Activated naive CD4-positive, alpha-beta T cell treated with anti-CD3 and anti-CD28 coated beads, Interleukin-2, amount 50 U/mL, for 24 hours (primary cell): Measurements from ENCODE around the gene VSNL1.

Experiments used
- H3K27ac Mint-ChIP-seq: one replicate; pipeline ENCODE4 v1.8.0; 2021; ENCODE audit warnings: mild to moderate bottlenecking, mixed read lengths
- H3K27me3 Mint-ChIP-seq: one replicate; pipeline ENCODE4 v1.8.0; 2021; ENCODE audit warnings: mixed read lengths
- H3K36me3 Mint-ChIP-seq: one replicate; pipeline ENCODE4 v1.8.0; 2021; ENCODE audit warnings: mixed read lengths
- H3K4me1 Mint-ChIP-seq: one replicate; pipeline ENCODE4 v1.8.0; 2021; ENCODE audit warnings: mixed read lengths
- H3K4me3 Mint-ChIP-seq: one replicate; pipeline ENCODE4 v1.8.0; 2021; ENCODE audit warnings: mild to moderate bottlenecking, mixed read lengths
- H3K9me3 Mint-ChIP-seq: one replicate; pipeline ENCODE4 v1.8.0; 2021; ENCODE audit warnings: mixed read lengths

The VSNL1 gene

GRCh38 chr2:17588031-17588430 is 47.5 kb downstream of the VSNL1 start:
- Mint-ChIP-seq H3K36me3 (no peaks in the 10 kb centered on the region), H3K4me1 (no peaks in the 10 kb centered on the region), H3K9me3 (no peaks in the 10 kb centered on the region), H3K27ac (no peak overlapping the region), H3K4me3 (no peak overlapping the region), H3K27me3 (peaks cover 3% of the 10 kb centered on the region)

- Mint-ChIP-seq H3K9me3 (no peaks in the 10 kb centered on the region), H3K27me3 (peaks cover 3% of the 10 kb centered on the region), H3K27ac (no peak overlapping the region), H3K36me3 (no peaks in the 10 kb centered on the region), H3K4me1 (no peaks in the 10 kb centered on the region), H3K4me3 (no peak overlapping the region)
Observed at GRCh38 chr2:17589406-17590035, 49.0 kb downstream of the VSNL1 start.

- Mint-ChIP-seq H3K27me3 (peaks cover 3% of the 10 kb centered on the region), H3K4me3 (no peak overlapping the region), H3K4me1 (no peaks in the 10 kb centered on the region), H3K36me3 (no peaks in the 10 kb centered on the region), H3K9me3 (no peaks in the 10 kb centered on the region), H3K27ac (no peak overlapping the region)
Observed at GRCh38 chr2:17590342-17590911, 49.9 kb downstream of the VSNL1 start.

DNA sequence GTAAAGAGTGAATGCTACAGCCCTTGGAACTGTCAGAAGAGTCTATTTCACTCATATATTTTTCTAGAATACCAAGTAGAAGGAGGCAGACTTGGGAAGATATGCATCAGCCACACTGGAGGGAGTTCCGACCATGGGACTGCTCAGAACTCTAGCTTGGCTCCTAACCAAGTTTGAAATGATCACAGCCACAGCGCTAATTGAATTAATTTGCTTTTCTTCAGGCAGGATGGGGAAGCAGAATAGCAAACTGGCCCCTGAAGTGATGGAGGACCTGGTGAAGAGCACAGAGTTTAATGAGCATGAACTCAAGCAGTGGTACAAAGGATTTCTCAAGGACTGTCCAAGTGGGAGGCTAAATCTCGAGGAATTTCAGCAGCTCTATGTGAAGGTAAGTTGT is 51.4 kb downstream of the VSNL1 start:
- Mint-ChIP-seq H3K27me3 (peaks cover 3% of the 10 kb centered on the region), H3K4me3 (no peak overlapping the region), H3K27ac (no peak overlapping the region), H3K4me1 (no peaks in the 10 kb centered on the region), H3K9me3 (no peaks in the 10 kb centered on the region), H3K36me3 (no peaks in the 10 kb centered on the region)

DNA sequence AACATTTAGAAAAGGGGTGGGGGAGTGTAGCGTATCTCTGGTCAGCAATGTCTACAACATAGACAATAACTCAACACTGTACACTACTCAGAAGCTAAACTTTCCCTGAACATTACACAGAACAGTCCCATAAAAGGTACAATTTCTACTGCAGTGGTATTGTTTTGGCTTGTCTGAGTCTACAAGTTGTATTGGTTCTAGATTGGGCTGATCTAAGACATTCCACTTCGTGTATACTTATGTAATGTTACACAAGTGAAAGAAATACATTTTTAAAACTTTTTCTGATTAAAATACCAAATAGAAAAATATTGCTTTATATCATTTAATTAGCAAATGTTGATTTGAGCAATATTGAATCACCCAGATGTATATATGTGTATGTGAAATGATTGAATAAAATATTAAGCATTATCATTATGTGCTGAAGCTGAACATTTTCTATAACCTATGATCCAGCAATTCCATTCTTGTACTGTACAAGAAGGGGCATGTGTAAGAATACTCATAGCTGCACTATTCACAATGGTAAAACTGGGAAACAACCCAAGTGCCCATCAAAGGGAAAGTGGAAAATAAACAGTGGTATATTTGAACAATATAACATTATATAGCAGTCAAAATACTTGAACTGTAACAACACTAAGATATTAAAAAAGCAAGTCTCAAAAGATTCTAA is 52.4 kb downstream of the VSNL1 start:
- H3K4me3 Mint-ChIP-seq = no peak overlapping the region
- H3K27me3 Mint-ChIP-seq = peaks cover 3% of the 10 kb centered on the region
- H3K36me3 Mint-ChIP-seq = no peaks in the 10 kb centered on the region
- no peaks in the 10 kb centered on the region for H3K9me3 Mint-ChIP-seq
- H3K27ac Mint-ChIP-seq = no peak overlapping the region
- H3K4me1 Mint-ChIP-seq = no peaks in the 10 kb centered on the region

- Mint-ChIP-seq H3K4me1 (no peaks in the 10 kb centered on the region), H3K27me3 (peaks cover 3% of the 10 kb centered on the region), H3K9me3 (no peaks in the 10 kb centered on the region), H3K4me3 (no peak overlapping the region), H3K36me3 (no peaks in the 10 kb centered on the region), H3K27ac (no peak overlapping the region)
Observed at GRCh38 chr2:17593445-17593840, 52.9 kb downstream of the VSNL1 start.

DNA sequence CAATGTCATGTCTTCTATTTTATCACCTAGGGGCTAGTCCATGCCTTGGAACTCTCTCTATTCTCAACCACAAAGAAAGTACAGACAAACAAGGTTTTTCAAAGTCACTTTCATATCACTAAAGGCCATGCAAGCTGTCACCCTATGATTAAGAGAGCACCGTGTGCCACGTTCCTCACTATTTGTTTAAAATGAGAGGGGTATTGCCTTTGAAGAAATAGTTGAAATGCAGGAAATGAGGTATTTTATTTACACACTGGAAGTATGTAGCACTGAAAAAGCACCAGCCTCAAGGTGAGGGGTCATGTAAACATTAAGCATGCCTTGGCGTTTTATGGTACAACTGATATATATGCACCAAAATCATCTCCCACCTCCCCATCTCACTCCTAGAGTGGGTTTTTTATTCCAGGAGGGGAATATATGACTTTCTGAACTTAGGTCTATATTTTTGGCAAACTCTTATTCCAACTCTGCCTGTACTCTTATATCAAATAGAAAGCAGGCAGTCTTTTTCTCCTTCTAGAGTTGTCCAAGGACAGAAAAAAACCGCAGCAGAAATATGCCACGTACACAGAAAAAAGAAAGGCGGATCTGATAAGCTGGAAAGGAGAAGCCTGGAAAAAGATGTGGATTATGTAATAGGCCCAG is 53.5 kb downstream of the VSNL1 start:
- H3K4me1 Mint-ChIP-seq = no peaks in the 10 kb centered on the region
- H3K36me3 Mint-ChIP-seq = no peaks in the 10 kb centered on the region
- no peaks in the 10 kb centered on the region for H3K9me3 Mint-ChIP-seq
- H3K27me3 Mint-ChIP-seq = peaks cover 3% of the 10 kb centered on the region
- no peak overlapping the region for H3K27ac Mint-ChIP-seq
- no peak overlapping the region for H3K4me3 Mint-ChIP-seq

GRCh38 chr2:17594533-17595401 is 54.3 kb downstream of the VSNL1 start:
- no peaks in the 10 kb centered on the region for H3K36me3 Mint-ChIP-seq
- no peak overlapping the region for H3K27ac Mint-ChIP-seq

DNA sequence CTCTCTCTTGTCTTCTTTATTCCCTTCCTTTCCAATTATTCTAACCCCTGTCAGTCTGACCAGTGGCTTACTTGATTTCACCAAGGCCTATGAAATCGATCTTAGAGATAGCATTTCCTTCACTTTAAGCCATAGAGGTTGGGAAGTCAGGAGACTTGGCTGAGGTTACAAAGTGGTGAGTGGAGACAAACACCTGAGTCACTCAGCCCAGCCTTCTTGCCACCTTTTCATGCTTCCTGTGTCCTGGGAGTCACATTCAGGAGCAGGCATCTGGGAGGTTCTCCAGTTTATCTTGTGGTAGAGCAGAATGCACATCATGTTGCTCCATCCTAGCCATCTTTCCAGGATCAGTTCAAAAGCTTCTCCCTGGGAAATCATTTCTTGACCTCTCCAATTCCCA is 59.1 kb downstream of the VSNL1 start:
- Mint-ChIP-seq H3K9me3 (no peaks in the 10 kb centered on the region), H3K4me3 (no peak overlapping the region), H3K27ac (no peak overlapping the region), H3K4me1 (no peaks in the 10 kb centered on the region), H3K36me3 (no peaks in the 10 kb centered on the region), H3K27me3 (peaks cover 4% of the 10 kb centered on the region)

More at GRCh38 chr2:17594533-17595401, 54.3 kb downstream of the VSNL1 start:
- no peaks in the 10 kb centered on the region for H3K9me3 Mint-ChIP-seq
- H3K4me3 Mint-ChIP-seq = no peak overlapping the region
- peaks cover 2% of the 10 kb centered on the region for H3K27me3 Mint-ChIP-seq
- no peaks in the 10 kb centered on the region for H3K4me1 Mint-ChIP-seq

DNA sequence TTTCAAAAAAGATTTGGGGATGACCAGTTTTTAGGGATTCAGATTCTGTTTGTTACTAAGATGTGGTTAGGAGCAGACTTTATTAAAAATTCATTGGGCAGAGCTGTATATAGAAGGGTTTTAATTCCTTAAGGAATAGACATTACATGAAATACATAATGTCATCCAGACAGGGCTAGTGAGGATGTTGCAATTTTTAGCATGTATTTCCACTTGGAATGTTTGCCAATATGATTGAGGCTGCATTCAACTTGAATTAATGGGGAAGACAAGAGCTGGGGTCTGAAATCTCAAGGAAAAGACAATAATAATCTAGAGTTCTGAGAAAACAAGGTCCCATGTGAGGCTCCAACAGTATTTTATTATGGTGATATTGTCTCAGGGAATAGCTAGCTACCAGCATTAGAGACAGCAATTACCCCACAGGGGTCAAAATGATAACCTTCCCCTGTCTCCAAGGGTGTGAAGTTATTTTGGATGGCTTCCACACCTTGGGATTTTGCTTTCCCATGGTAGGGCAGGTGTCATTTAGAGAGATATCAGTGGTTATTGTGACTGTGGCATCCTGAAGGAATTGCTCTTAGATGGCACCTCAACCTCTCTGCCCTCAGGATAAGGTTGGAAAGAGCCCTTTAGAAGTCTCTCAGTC is 60.2 kb downstream of the VSNL1 start:
- Mint-ChIP-seq H3K36me3 (no peaks in the 10 kb centered on the region), H3K4me1 (no peaks in the 10 kb centered on the region), H3K4me3 (no peak overlapping the region), H3K27me3 (peaks cover 4% of the 10 kb centered on the region), H3K9me3 (no peaks in the 10 kb centered on the region), H3K27ac (no peak overlapping the region)

DNA sequence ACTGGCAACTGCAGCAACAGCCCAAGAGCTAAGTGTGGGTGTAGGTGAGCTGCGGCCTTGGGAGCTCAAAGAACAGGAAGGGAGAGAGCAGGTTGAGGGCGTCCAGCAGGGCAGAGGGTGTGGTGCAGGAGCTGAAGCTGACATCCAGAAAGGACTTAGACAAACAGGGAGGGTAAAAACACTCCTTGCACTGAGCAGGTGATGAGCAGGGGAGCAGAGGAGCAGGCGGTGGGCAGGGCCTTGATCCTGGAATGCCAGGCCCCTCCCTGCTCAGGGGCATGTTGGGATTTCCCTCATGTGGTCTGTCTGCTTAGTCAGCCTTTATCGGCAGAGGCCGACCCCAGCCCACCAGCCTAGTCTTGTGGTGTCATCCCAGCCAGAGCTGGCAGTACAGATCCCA is 63.6 kb downstream of the VSNL1 start:
- Mint-ChIP-seq H3K27me3 (peaks cover 4% of the 10 kb centered on the region), H3K27ac (no peak overlapping the region), H3K4me3 (no peak overlapping the region), H3K36me3 (no peaks in the 10 kb centered on the region), H3K9me3 (no peaks in the 10 kb centered on the region), H3K4me1 (no peaks in the 10 kb centered on the region)

DNA sequence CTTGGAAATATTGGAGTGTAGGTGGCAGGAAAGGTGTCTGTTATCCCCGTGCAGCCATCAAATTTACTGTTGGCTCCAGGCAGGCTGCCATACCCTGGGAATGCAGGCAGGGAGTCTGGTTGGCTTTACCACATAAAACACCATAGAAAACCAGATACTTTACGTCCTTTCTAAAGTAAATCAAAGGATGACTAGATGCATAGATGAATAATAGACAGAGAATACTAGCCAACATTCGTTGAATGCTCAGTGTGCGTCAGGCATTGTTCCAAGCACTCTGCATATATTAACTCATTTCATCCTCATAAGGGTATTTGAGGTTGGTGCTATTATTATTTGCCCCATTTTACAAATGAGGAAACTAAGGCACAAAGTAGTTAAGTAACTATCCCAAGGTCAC is 65.2 kb downstream of the VSNL1 start:
- Mint-ChIP-seq H3K36me3 (no peaks in the 10 kb centered on the region), H3K9me3 (no peaks in the 10 kb centered on the region), H3K4me1 (no peaks in the 10 kb centered on the region), H3K27me3 (peaks cover 2% of the 10 kb centered on the region), H3K4me3 (no peak overlapping the region), H3K27ac (no peak overlapping the region)

- H3K27ac Mint-ChIP-seq = no peak overlapping the region
Observed at GRCh38 chr2:17606851-17607250, 66.4 kb downstream of the VSNL1 start.

GRCh38 chr2:17607379-17607778 is 66.9 kb downstream of the VSNL1 start:
- H3K9me3 Mint-ChIP-seq = no peaks in the 10 kb centered on the region
- peaks cover 2% of the 10 kb centered on the region for H3K27me3 Mint-ChIP-seq
- H3K27ac Mint-ChIP-seq = no peak overlapping the region
- no peaks in the 10 kb centered on the region for H3K36me3 Mint-ChIP-seq
- H3K4me1 Mint-ChIP-seq = no peaks in the 10 kb centered on the region
- no peak overlapping the region for H3K4me3 Mint-ChIP-seq

More at GRCh38 chr2:17606851-17607250, 66.4 kb downstream of the VSNL1 start:
- Mint-ChIP-seq H3K4me1 (no peaks in the 10 kb centered on the region), H3K9me3 (no peaks in the 10 kb centered on the region), H3K27me3 (peaks cover 2% of the 10 kb centered on the region), H3K36me3 (no peaks in the 10 kb centered on the region), H3K4me3 (no peak overlapping the region)

GRCh38 chr2:17608251-17608650 is 67.8 kb downstream of the VSNL1 start:
- H3K27me3 Mint-ChIP-seq = peaks cover 2% of the 10 kb centered on the region
- H3K4me3 Mint-ChIP-seq = no peak overlapping the region

More at GRCh38 chr2:17608251-17608650, 67.8 kb downstream of the VSNL1 start:
- no peak overlapping the region for H3K27ac Mint-ChIP-seq
- no peaks in the 10 kb centered on the region for H3K4me1 Mint-ChIP-seq
- H3K36me3 Mint-ChIP-seq = no peaks in the 10 kb centered on the region
- H3K9me3 Mint-ChIP-seq = no peaks in the 10 kb centered on the region
